ENCODE results near the gene EVC2.
"Not testable (repeated sequence)": the region's sequence is repeated elsewhere in the genome, so short reads cannot be mapped to it uniquely, and the experiment has no call there.

EVC2 gene

DNA sequence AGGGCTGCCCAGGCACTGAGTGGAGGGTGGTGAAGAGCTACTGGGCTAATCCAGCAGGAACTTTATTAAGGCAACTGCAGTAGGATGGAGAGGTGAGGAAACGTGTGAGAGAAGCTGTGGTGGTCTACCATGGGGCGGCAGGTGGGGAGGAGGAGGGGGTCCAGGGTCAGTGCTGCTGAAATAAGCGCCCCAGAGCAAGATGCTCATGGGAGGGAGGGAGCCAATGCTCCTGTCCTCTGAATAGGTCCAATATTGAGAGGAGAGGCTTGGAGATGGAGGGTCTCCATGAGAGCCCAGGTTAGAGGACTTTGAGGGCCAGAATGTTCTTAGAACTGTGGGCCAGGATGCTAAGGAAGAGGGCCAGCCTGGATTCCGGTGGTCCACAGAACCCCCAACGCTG is 37.9 kb upstream of the EVC2 start:
- DNase-seq, result no peak

DNA sequence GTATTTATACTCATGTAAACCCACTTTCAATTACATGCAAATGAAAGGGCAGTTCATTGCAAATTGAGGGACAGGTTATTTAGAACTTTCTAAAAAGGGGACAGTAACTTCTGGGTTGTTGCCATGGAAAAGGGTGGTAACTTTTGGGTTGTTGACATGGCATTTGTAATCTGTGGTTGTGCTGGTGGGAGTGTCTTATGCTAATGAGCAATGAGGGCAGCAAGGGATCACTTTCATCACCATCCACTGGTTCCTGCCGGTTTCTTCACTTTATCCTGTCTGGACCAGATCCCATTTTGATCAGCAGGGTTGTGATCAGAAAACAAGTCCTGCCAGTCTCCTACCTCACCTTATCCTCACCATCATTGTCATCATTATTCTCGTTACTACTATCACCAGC is 34.6 kb upstream of the EVC2 start:
- DNase-seq, result no peak

DNA sequence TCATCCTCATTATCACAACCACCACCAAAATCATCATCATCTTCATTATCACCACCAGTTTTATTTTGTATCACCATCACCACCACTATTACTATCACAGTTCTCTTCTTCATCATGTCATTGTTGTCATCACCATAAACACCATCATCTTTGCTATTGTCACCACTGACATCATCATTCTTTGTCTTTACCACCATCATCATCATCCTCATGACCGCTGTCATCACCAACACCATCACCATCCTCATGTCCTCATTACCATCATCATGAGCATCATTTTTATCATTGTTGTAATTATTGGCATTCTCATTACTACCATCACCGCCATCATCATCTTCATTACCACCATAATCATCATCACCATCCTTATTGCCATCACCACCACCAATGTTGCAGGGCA is 34.0 kb upstream of the EVC2 start:
- DNase-seq, result no peak

DNA sequence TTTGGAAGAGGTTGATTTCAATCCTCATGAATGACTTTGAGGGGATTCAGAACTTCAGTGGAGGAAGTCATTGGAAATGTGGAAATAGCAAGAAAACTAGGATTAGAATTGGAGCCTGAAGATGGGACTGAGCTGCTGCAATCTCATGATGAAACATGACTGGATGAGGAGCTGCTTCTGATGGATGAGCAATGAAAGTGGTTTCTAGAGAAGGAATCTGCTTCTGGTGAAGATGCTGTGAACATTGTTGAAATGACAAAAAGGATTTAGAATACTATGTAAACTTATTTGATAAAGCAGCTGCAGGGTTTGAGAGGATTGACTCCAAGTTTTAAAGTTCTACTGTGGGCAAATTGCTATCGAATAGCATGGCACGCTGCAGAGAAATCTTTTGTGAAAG is 29.7 kb upstream of the EVC2 start:
- no peak for DNase-seq

DNA sequence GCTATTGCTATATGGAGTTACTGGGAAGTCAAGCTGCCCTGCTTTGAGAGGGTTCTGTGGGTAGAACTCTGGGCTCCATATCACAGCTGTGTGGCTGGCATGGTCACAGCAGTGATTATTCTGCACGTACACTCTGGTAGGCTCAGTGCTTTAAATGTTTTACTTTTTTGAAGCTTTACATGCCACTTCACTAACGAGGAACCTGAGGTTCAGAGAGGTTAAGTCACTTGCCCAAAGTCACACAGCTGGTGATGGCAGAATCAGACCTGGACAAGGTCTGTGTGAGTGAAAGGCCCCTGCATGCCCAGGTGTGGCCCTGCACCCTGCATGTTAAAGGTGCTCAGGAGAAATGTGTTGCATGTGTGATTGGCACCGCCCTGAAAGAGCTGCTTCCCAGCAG is 27.1 kb upstream of the EVC2 start:
- DNase-seq, result no peak

DNA sequence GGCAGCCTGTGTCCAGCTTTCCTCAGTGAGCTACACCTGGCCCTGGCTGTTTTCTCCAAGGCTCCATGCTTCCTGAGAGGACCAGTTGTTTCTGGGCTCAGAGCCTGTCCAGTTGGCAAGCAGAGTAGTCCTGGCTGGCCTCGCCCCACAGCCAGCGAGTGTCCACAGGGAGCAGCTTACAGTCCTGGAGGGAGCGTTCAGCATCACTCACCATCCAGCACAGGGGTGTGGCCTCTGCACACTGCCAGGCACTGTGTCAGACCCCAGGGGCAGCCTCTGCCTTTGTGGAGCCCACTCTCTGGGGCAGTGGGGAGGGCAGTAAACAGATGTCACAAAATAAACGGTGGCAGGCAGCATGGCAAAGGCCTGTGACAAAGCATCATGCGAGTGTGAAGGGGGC is 26.5 kb upstream of the EVC2 start:
- no peak for DNase-seq

DNA sequence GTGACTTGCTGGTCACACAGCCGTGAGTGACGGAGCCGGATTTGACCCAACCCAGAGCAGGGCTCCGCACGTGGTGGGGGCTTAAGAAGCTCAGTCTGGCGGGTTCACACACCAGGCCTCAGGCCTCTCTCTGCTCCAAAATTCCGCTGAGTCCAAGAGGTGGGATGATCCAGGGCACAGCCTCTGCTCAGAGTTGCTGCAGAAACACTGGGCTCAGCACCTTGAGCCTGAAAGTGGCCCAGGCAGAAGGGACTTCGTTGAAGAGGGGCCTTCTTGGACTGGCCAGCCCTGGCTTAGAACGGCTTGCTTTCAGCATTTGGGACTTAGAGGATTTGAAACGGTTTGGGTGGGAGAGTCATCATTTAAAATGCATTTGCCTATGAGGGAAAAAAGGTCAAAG is 23.8 kb upstream of the EVC2 start:
- DNase-seq, result no peak

DNA sequence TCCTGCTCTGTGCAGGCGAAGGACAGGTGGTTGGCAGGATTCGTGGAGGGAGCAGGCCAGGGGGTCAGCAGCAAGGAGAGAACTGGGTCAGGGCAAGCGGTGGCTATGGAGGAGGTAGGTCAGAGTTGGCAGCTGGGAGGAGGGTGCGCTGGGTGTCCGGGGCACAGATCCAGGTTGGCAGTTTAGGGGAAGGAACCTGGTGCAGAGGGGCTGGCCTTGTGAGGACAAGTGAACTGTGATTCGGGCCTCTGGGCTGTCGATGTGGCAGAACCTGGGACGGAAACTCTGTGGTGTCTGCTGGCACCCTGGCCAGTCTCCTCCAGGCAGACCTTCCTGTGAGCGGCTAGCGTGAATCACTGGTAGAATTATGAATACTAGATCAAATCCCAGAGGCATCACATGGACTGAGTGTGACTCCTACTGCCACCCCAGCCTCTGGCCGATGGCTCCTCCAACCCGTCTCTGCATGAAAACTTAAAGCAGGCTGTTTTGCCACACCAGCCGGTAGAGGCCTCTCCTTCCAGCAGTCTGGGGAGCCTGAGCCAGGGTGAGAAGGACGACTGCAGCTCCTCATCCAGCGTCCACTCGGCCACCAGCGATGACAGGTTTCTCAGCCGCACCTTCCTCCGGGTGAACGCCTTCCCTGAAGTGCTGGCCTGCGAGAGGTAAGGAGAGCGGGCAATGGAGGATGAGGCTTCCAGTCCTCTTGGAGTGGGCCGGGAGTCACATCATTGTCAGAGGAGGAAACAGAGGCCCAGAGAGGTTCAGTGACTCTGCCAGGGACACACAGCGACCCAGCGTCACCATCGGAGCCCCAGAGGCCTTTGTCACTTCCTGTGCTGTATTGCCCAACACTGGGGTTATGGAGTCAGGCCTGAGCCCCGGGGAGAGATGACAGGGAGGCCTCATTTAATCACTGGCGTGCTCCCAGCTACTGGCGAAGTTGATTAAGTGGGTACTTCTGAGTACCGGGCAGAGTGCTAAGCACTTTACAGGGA is 22.9 kb upstream of the EVC2 start:
- no peak for DNase-seq

DNA sequence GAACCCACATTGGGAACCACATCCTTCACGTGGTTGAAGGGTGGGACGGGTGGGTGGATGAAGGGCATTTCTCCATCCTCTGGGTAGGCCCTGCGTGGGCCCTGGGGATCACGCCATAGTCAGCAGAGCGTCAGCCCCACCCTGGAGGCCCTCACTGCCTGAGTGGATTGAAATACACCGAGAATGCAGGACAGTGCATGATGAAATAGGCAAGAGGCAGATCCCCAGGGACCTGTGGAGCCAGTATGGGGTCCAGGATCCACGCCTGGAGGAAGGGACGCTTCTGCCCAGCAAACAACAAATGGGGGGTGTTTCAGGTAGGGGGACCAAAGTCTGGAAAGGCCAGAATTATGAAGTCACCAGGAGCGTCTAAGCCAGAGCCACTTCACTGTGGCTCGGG is 22.1 kb upstream of the EVC2 start:
- DNase-seq, result no peak

DNA sequence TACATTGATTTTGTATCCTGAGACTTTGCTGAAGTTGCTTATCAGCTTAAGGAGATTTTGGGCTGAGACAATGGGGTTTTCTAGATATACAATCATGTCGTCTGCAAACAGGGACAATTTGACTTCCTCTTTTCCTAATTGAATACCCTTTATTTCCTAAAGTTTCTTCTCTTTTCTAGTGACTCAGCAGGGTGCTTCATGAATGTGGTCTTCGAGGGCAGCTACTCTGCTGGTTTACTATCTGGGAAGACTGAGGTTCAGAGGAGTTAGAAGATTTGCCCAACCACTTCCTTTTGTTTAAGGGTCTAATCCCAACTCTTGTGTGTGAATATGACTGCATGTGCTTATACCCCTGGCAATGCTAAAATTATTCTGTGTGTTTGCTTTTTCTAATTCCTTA is 20.1 kb upstream of the EVC2 start:
- DNase-seq, result not testable (repeated sequence)

DNA sequence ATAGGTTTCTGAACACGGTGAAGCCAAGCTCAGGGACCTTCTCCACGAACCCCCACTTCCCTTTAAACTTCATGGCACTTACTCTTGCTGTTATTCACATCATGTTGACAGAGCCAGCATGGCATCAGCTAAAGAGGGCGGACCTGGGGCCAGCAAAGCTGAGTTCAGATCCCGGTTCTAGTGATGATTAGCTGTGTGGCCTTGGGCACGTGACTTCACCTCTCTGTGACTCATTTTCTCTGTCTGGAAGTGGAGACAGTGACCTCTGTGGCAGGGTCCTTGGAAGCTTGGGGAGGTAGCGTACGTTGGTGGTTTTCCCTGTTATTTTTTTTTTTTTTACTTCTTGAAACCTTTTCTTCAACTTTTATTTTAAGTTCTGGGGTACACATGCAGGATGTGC is 16.0 kb upstream of the EVC2 start:
- DNase-seq, result no peak

DNA sequence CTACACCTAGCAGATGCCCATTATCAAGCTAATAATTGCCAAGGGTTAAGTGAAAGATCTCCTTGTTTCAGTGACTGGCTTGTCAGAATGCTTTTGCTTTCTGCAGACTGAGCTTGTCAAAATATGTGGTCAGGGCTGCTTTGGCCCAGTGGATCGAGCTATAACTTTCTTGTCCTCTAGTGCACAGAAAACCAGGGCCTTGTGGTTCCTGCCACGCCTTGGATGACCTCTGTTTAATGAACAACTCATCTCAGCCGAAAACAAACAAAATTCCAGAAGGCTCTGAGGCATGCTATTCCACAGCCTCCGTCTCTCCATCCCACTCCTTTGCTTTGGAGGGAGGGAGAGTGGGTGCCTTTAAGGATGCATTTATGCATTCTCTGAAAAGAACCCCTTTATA is 14.0 kb upstream of the EVC2 start:
- no peak for DNase-seq

DNA sequence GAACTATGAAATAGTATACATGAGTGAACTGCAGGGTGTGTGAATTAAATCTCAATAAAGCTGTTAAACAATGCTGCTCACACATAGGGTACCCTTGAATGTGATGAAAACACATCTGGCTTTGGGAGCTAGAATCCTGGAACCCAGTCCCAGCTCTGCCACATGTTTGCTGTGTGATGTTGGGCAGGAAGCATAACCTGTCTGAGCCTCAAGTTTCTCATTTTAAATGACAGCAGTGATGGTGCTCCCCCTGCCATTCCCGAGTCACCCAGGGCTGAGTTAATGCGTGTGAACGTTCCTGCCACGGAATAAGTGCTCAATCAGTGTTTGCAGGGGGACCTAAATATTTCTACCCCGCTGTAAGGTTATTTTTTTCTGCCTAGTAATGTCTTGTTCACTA is 13.6 kb upstream of the EVC2 start:
- DNase-seq, result no peak

DNA sequence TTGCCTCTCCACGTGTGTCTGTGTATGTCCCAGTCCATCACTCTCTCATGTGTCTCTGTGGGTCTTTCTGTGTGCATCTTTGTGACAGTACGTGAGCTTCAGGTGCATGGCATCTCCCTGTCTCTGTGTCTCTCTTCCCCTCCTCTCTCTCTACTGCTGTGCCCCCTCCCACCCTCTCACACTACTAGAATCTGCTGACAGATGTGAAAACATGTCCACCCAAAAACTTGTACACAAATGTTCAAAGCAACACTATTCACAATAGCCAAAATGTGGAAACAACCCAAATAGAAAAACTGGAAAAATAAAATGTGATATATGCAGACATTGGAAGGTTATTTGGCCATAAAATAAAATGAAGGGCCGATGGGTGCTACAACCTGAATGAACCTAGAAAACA is 12.6 kb upstream of the EVC2 start:
- DNase-seq, result no peak

DNA sequence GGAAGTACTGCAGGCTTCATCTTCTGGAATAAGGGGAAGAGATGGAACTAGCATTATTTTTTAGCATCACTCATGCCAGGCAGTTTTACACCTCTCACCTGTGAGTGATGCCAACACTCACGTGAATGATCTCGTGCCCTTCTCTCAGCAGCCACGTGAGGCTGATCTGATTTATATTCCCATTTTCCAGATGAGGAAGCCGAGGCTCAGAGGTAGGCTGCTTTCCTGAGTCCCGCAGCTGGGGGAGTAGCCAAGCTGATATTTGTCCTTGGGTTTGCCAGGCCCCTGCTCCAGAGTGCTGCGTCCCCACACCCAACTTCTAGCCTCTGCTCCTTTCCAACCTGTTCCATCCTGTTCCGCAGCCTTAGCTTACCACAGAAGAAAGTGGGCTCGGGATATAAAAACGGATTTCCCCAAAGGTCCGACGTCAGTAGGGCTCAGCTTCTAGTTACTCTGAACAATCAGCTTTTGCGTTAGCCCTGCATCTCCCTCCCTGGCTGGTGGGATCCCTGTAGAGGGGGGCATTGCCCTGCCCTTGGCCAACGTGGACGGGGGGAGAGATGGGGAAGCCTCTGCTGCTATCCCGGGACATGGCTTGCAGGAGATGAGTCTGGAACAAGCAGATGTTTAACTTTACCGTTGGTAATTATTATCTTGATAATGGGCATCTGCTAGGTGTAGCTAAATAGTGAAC is 11.9 kb upstream of the EVC2 start:
- DNase-seq, result no peak

DNA sequence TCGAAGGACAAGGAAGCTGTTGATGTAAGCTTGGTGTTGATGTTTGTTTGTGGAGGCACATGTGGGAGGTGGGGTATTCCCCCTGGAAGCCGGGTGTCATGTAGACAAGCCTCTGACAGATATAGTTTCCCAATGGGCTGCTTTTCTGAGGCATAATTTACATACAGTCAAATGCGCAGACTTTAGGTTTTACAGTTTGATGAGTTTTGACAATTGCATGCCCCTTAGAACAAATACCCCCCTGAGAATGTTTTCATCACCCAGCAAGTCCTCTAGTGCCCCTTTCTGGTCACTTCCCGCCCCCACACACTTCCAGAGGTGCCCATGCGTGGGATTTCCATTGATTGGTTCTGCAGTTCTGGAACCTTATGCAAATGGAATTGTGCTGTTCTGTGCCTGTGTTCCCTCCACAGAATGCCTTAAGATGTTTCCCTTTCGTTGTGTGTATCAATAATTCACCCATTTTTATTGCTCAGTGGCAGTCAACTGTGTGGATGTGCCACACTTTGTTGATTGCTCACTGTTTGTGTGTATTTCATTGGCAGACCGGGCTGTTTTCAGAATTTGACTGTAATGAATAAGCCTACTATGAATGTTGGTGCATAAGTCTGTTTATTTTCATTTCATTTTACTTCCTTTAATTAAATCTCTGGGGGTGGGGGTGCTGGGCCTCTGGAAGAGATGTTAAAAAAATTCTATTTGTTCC is 11.1 kb upstream of the EVC2 start:
- no peak for DNase-seq

DNA sequence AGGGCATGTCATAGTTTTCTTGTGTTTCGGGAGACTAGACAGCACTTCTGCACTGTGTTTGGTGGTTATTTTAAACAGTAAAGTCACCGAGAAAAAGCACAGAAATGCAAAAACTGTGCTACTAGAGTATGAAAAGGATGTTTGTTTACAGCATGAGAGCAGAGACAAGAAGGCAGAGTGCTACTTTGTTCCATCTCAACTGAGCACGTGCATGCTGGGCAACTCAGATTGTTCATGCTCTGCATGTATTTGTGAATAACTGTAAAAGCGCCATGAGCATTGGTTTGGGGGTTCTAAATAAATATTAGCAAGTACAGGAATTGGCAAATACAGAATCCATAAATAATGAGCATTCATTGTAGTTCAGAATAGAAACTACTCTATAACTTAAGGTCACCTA is 10.1 kb upstream of the EVC2 start:
- DNase-seq, result no peak

DNA sequence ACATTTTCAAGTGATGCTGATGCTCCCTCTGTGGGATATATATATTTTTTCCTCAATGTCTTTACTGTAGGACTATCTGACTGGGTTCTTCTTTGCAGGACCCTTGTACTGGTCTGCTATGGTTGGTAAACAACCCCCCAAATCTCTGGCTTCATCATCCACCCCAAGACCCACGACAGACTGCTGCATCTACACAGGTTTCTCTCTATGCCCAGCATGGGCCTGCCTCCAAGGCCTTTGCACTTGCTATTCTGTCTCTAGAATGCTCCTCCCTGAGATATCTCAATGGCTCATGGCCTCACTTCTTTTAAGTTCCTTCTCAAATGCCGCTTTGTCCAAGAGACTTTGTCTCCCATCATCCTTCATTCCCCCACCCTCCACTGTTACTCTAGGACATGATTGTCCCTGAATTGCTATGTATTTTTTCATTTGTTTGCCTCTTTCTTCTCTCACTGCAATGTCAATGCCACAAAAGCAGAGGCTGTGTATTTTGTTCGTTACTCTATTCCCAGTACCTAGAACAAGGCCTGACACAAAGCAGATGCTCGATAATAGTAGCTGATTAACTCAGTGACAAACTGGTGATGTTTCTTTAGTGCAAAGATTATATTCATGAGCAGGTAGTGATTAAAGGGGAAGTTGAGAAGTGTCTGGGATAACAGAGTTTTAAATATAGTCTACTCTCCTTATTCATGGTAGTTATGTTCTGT is 9.2 kb upstream of the EVC2 start:
- no peak for DNase-seq

DNA sequence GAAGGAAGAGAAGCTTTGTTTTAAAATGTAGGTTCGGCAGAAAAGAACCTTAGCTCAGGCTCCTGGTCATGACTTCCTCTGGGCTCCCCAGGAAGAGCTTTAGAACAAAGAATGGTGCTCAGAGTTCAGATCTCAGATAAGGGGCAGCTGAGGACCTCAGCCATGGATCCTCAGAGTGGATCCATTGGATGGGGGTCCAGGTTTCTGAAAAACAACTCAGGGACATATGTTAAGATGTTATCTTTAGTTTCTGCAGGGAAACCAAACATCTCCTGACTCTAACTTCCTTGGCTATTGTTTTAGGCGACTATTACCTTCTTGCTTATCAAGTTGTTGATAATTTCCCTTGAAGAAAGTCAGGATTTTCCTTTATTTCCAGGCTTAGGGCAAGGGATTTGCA is 8.0 kb upstream of the EVC2 start:
- DNase-seq, result no peak

DNA sequence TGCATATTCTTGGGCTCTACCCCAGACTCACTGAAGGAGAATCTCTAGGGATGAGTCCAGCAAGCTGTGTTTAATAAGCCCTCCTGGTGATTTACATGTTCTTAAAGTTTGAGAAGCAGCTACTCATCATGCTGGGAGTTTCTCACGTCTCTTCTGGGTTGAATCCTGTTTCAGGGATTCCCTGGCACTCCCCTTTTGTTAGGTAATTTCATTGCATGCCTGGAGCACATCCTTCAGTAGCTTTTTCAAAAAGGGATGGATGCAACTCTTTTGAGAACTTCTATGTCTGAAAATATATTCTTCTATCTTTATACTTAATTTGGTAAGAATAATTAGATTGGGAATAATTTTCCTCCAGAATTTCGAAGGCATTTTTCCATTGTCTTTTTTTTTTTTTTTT is 7.0 kb upstream of the EVC2 start:
- no peak for DNase-seq

DNA sequence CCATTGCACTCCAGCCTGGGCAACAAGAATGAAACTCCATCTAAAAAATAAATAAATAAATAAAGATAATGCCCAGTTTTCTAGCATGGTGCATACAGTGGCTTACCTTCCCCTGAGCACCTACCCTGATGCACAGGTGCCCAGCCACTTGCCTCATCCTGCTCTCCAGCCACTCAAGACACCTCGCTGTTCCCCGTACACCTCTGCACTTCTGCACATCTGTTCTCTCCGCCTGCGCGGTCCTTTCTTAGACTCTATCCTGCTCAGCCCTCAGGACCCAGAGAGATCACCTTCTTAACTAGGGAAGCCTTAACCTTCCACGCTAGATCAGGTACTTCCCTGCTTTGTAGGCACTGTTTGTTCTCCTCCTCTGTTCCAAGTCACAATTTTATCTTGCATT is 5.5 kb upstream of the EVC2 start:
- no peak for DNase-seq

DNA sequence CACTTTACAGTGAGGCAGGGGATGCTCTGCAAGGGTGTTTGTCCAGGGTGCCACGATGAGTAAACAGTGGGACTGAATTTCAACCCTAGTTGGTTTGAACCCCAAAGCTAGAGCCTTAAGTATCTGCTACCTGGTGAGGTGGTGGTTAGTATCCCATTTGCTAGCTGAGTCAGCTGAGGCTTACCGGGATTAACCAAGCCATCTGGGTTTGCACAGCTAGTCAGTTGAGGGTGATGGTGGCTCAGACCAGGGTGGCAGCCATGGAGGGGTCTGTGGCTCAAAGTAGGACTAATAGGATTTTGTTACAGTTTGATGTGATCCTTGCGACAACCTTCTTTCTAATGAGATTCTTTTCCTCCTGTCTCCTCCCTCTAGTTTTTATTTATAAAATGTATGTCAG is 4.6 kb upstream of the EVC2 start:
- no peak for DNase-seq

DNA sequence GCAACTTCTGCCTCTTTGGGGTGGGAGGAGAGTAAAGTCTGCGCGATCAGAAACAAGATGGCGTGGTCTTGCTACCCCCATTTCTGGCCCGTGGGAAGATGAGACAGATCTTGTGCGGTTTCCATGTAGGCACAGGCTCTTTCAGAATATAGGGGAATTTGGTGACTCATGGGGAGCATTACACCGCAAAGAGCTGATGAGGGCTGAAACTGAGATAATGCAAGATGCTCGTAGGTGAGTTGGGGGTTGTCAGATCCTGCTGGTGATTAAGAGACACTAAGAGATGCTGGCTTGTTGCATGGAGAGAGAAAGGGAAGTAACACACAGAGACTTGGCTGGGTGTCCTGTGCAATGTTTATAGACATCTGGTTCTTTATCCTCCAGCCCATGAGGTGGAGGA is 4.2 kb upstream of the EVC2 start:
- DNase-seq, result no peak

All from effector CD8-positive, alpha-beta T cell (primary cell).